A673 (cell line): ENCODE data around the gene HPGDS. TPM values are rescaled to one million over a fixed set of nuclear protein-coding genes. Genes with fewer than 3 reads are reported as not detected.
A peak's percentile ranks its signal among the peaks of the same experiment; 100 is the strongest.

Experiments used
- BruUV-seq: library from RNA; stranded (reverse); fragments of 400-500 nt; replicated peaks from 2 replicates; lab custom pipeline; 2021; lab: Mats Ljungman, UMichigan
- CTCF ChIA-PET: fragments of 300-600 bp; sonication (Branson Sonifier 250); formaldehyde crosslinking; loops from one replicate; lab custom pipeline; 2022; ENCODE audit warnings: antibody characterized with exemption; lab: Charles Lee
- POLR2A ChIA-PET: fragments of 300-600 bp; sonication (Branson Sonifier 250); formaldehyde crosslinking; loops from one replicate; lab custom pipeline; 2022; ENCODE audit warnings: antibody characterized with exemption; ENCODE audit not compliant: low non-redundant PET; lab: Charles Lee
- DNase-seq: peaks from one replicate; pipeline ENCODE4 v3.0.0-alpha.2; 2015; ENCODE audit warnings: low spot score
- H3K27ac ChIP-seq: fragments of 200-600 bp; sonication (generic); 2 replicates; pipeline ENCODE4 v1.5.1; 2016; ENCODE audit warnings: mixed run types, low read depth, mild to moderate bottlenecking, mixed read lengths, antibody characterized with exemption, low read length; ENCODE audit not compliant: poor library complexity, severe bottlenecking
- H3K27me3 ChIP-seq: fragments of 200-600 bp; sonication (generic); replicated peaks from 2 replicates; pipeline ENCODE4 v1.6.1; 2017; ENCODE audit warnings: mixed run types, low read depth, mild to moderate bottlenecking, mixed read lengths, antibody characterized with exemption, low read length; ENCODE audit not compliant: insufficient read depth, poor library complexity
- H3K36me3 ChIP-seq: fragments of 200-600 bp; sonication (generic); 2 replicates; pipeline ENCODE4 v1.6.1; 2016; ENCODE audit warnings: mixed run types, mild to moderate bottlenecking, mixed read lengths, antibody characterized with exemption, low read length; ENCODE audit not compliant: insufficient read depth, poor library complexity, severe bottlenecking
- H3K4me1 ChIP-seq: fragments of 200-600 bp; sonication (generic); 2 replicates; pipeline ENCODE4 v1.6.1; 2017; ENCODE audit warnings: mixed run types, mild to moderate bottlenecking, mixed read lengths, antibody characterized with exemption, low read length; ENCODE audit not compliant: insufficient read depth, poor library complexity, severe bottlenecking
- H3K4me3 ChIP-seq: fragments of 200-600 bp; sonication (generic); 2 replicates; pipeline ENCODE4 v1.5.1; 2016; ENCODE audit warnings: low read depth, mixed run types, mild to moderate bottlenecking, mixed read lengths, low read length; ENCODE audit not compliant: poor library complexity, severe bottlenecking
- H3K9me3 ChIP-seq: fragments of 200-600 bp; sonication (generic); 2 replicates; pipeline ENCODE4 v1.6.1; 2016; ENCODE audit warnings: mixed run types, low read depth, mild to moderate bottlenecking, mixed read lengths, antibody characterized with exemption, low read length; ENCODE audit not compliant: poor library complexity, severe bottlenecking
- CTCF ChIP-seq: fragments of 300-800, 200-600 bp; sonication (generic); conservative IDR thresholded peaks from 2 replicates; pipeline ENCODE4 v1.5.1; 2017; ENCODE audit warnings: low read depth, mild to moderate bottlenecking, antibody characterized with exemption, low read length, moderate library complexity, mixed read lengths
- EZH2 ChIP-seq: fragments of 200-600 bp; sonication (generic); IDR thresholded peaks from 2 replicates; pipeline ENCODE4 v1.6.1; 2017; ENCODE audit warnings: borderline replicate concordance, low read depth, mild to moderate bottlenecking, mixed read lengths, antibody characterized with exemption, low read length; ENCODE audit not compliant: poor library complexity, severe bottlenecking
- intact Hi-C: fragments of 100-400 bp; cut with micrococcal nuclease; formaldehyde crosslinking; loops from one replicate; pipeline ENCODE4 v1.10.0; 2022; ENCODE audit not compliant: unreplicated experiment
- total RNA-seq: library from RNA; stranded (reverse); gene quantifications from 2 replicates; pipeline ENCODE4 v1.2.3, GENCODE V29; 2021

HPGDS gene
- total RNA-seq, 1 experiment from 2014 or later, result not detected

GRCh38 chr4:94262163-94263016, 80.2 kb downstream of the HPGDS start:
- ChIA-PET CTCF (no interaction called here), POLR2A (no interaction called here)

GRCh38 chr4:94256828-94257227, 85.8 kb downstream of the HPGDS start:
- POLR2A ChIA-PET, result no interaction called here
- TF ChIP-seq EZH2, result no peak
- TF ChIP-seq CTCF, result peak; percentile 43
- Histone ChIP-seq H3K27me3 (no peaks in the 10 kb centered on the region), H3K27ac (no peak overlapping the region), H3K9me3 (no peaks in the 10 kb centered on the region), H3K4me3 (no peak overlapping the region), H3K36me3 (peaks cover 8% of the 10 kb centered on the region), H3K4me1 (peaks cover 9% of the 10 kb centered on the region)
- intact Hi-C loops, result loop anchor here (5.0 kb wide), 1 partner anchor 465 kb away; no protein-coding TSS in a partner anchor
- CTCF ChIA-PET, result no interaction called here
- DNase-seq, result peak; percentile 16
- no TSS peak for BruUV-seq

More at GRCh38 chr4:94262163-94263016, 80.2 kb downstream of the HPGDS start:
- peak overlapping the region; percentile 61 for H3K27ac ChIP-seq
- no peaks in the 10 kb centered on the region for H3K36me3 ChIP-seq
- no peak overlapping the region for H3K4me3 ChIP-seq
- DNase-seq, result peak; percentile 80
- TF ChIP-seq EZH2 (no peak), CTCF (no peak)
- H3K27me3 ChIP-seq, result no peaks in the 10 kb centered on the region
- H3K9me3 ChIP-seq, result no peaks in the 10 kb centered on the region
- intact Hi-C loops, result no loop called here
- no TSS peak for BruUV-seq
- peaks cover 24% of the 10 kb centered on the region for H3K4me1 ChIP-seq

GRCh38 chr4:94256144-94256783, 86.4 kb downstream of the HPGDS start:
- no peak for DNase-seq
- ChIA-PET POLR2A (no interaction called here), CTCF (no interaction called here)
- H3K27ac ChIP-seq, result no peak overlapping the region
- no TSS peak for BruUV-seq
- no peaks in the 10 kb centered on the region for H3K9me3 ChIP-seq
- intact Hi-C loops, result loop anchor here (5.0 kb wide), 1 partner anchor 464 kb away; no protein-coding TSS in a partner anchor
- TF ChIP-seq EZH2, result no peak
- TF ChIP-seq CTCF, result no peak
- H3K36me3 ChIP-seq, result peaks cover 8% of the 10 kb centered on the region
- no peaks in the 10 kb centered on the region for H3K27me3 ChIP-seq
- peaks cover 5% of the 10 kb centered on the region for H3K4me1 ChIP-seq
- no peak overlapping the region for H3K4me3 ChIP-seq
